ENCODE measurements around the gene RAB36.

RAB36 gene

DNA sequence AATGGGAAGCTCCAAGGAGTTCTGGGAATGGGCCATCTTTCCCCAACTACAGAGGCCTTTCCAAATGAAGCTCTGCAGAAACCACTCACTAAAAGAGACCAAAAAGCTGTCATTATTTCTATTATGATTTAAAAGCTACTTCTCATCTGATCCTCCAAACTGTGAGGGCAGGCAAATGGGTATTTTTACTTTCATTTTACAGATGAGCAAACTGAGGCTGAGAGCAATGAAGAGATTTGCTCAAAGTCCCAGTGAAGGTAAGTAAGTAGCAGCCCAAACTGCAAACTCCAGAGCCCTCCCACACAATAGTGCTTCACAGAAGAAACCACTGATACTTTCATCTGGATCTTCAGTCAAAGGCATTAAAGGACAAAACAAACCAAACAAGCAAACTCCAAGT, 4.9 kb upstream of the RAB36 start:
- no peak for DNase-seq

DNA sequence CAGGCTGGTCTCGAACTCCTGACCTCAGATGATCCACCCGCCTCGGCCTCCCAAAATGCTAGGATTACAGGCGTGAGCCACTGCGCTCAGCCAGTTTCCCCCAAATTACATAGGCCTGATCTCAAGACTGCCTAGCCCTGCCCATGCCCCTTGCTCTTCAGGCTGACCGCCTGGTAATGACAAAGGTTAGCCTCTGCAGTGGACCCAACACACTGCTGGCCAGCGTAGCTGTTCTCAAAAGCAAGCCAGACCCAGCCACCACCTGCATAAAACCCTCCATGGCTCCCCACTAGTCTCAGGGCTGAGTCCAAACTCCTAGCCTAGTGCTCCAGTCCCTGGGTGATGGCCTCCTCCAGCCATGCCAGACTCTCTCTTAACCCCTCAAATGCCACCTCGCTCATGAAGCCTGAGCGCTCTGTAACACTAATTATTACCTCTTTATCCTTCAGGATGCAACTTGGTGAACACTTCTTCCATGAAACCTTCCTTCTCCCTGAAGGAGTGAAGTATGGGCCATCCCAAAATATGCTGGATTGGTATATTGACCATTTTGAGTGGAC, 2.7 kb upstream of the RAB36 start:
- no peak for DNase-seq

DNA sequence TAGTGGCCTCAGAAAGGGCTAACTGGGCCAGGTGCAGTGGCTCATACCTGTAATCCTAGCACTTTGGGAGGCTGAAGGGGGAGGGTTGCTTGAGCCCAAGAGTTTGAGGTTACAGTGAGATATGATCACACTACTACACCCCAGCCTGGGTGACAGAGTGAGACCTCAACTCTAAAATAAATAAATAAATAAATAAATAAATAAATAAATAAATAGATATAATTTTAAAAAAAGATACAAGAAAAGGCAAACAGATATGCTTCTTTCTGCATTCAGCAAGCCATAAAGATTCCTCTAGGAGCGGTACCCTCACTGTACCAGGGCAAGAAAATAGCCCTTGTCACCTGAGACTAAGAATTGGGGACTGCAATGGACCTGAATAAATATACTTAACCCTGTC, 2.2 kb upstream of the RAB36 start:
- DNase-seq, result no peak

DNA sequence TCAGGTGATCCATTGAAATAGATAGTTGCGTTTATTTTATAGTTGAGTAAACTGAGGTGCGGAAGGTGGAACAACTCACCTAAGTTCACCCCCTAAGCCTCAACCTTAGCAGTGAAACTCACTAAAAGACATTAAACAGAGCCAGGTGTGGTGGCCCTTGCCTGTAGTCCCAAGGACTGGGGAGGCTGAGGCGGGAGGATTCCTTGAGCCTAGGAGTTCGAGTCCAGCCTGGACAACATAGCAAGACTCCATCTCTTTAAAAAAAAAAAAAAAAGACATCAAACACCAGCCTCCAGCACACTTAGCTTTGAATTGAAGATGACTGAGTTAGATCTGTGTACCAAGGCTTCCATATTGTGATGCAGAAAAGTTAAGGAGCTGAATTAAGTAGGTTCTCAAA, 845 bp upstream of the RAB36 start:
- no peak for DNase-seq

DNA sequence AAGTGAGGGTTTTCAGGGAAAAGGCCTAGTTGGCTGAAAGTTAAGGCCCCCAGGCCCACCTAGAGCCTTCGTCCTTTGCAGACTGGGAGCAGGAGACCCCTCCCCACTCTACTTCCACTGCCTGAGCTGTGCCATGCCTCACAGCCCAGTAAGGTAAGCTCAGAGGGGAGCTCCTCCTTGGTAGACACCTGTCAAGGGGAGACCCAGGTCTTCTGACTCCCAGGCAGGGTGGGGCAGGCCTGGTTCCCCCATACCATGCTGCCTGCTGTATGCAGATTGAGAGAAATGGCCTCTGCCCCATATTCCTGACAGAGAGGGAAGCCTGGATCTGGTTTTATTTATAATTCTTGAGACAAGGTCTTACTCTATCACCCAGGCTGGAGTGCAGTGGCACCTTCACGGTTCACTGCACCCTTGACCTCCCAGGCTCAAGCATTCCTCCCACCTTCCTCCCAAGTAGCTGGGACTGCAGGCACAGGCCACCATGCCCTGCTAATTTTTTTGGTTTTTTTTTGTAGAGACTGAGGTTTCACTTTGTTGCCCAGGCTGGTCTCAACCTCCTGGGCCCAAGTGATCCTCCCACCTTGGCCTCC, 697 bp downstream of the RAB36 start:
- DNase-seq, result no peak

DNA sequence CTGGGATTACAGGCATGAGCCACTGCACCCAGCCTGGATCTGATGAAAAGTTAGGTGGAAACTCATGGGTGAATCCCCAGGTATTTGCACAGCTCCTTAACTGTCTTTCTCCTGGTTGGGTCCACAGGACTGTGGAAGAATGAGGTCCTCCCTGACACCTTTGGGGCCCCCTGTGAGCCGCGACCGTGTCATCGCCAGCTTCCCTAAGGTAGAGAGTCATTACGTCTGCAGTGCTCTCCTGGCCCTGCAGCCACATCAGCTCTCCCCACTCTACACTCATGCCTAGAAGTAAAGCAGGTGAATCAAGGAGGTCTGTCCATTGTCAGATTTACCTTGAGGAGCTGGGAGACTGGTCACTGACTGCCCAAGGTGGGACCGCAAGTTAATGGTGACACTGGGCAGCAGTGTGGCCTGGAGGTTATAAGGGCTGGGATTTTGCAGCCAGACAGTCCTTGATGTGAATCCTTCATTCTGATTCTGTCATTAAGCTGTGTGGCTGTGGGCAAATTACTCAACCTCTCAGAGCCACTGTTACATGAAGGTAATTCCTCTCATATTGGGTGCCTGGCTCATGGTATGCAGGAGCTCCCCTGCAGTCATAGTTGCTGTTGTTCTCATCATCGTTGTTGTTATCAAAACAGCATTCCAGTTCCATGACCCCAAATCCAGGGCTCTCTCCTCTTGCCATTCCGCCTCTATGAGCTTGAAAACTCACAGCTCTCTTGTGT, 1.4 kb downstream of the RAB36 start:
- DNase-seq, result no peak

DNA sequence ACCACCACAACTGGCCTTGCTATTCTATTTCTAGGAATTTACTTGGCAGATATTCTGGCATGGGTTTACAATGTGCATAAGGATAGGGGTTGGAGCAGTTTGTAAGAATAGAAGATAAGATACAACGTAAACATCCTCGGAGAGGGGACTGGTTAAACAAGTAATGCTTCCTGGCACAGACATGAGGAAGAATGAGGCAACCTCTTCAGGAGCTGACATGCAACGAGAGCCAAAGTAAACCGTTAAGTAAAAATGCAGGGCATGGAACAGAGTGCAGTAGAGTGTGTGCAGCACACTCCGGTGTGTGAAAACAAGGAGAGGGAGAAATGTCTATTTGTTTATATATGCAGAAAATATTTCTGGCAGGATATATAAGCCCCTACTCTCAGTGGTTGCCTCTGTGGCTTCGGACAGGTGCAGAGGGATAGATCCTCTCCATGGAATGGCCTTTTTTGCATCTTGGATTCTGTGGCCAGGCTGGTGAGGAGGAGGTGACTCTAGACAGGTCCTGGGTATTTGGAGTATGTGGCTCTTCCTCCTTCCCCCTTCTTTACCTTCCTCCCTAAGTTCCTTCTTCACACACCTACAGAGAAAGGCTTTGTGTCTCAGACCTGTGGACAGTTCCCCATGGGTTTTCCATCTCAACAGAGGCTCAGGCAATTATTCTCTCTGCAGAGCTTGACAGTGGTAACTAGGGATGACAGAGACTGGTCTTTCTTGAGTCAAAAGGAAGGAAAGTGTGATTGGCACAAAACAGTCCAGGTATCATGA, 2.5 kb downstream of the RAB36 start:
- DNase-seq, result no peak

DNA sequence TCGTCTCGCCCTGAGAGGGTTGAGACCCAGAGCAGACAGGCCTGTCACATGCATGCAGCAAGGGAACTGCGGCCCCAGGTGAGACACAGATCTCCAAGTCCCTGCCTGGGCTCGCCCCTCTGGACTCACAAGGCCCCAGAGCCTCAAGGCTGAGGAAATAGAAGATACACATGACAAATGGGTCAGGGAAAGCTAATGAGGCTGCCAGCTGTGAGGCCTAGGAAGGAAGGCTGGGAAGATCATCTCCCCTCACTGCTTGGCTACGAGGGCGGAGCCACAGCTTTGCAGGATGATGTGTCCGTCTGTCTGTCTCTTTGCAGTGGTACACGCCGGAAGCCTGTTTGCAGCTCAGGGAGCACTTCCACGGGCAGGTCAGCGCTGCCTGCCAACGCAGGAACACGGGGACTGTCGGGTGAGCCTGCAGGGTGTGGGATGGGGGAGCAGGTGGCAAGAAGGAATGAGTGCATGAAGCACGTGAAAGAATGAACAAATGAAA, 4.5 kb downstream of the RAB36 start:
- DNase-seq, result no peak

DNA sequence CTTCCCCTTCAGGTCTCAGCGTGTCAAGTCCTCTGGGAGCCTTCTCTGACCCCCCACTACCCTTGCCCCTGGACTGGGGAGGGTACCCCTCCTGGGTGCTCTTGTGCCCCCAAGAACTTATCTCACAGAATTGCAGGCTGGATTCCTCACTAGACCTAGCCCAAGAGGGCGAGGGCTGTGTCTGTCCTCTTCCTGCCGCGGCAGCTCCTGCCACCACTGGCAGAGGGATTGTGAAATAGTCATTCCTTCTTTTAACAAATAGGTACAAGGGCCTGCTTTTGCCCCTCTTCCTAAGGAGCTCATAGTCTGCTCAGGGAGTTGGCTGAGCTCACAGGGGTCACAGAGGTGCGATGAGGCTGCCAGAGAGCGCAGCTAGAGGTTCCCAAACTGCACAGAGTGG, 5.5 kb downstream of the RAB36 start:
- DNase-seq, result no peak

DNA sequence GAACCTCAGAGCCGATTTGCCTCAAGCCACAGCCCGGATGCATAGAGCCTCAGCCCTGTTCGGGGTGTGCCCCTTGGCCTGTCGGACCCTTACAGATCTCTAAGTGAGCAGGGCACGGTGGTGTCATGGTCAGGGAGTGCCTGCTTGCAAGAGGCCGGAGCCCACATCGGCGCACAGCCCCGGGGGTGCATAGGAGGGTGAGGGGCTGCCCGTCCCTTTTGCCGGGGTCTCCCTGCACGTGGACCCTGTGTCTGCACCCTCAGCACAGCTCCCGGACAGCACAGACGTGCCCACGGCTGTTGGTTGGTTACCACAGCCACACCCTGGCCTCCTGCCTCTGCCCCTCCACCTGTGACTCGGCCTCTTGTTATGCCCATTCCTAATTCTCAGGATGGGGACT, 6.5 kb downstream of the RAB36 start:
- DNase-seq, result no peak

DNA sequence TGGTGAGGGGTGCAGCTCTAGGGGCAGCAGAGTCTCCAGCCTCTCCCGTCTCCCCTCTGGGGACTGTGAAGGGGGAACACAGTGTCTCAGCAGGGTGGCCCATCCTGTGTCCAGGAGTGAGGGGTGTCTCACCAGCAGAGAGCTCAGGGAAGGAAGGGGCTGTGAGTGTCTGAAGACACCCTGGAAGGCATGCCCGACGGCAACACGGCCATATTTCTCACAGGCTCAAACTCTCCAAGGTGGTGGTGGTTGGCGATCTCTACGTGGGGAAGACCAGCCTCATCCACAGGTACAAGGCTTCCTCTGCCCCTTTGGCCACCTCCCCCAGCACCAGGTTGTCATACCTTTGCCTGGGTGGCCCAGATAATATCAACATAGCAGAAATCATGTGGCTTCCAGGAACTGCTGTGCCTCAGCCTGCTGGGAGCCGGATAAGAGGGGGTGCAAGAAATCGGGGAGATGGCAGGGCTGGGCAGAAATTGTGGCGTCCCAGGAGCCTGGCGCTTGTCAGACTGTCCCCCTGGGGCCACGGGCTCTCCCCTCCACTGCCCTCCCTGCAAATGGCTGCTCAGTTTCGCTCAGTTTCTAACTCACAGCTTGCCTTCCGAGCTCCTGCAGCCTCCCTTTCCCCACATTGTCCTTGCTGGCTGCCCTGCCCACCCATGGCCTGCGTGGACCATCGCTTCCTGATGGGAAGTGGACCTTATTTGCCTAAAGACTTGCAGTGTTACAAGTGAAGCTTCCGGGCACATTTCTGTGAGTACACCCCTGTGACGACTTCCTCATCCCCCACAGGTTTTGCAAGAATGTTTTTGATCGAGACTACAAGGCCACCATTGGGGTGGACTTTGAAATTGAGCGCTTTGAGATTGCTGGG, 7.2 kb downstream of the RAB36 start:
- no peak for DNase-seq

DNA sequence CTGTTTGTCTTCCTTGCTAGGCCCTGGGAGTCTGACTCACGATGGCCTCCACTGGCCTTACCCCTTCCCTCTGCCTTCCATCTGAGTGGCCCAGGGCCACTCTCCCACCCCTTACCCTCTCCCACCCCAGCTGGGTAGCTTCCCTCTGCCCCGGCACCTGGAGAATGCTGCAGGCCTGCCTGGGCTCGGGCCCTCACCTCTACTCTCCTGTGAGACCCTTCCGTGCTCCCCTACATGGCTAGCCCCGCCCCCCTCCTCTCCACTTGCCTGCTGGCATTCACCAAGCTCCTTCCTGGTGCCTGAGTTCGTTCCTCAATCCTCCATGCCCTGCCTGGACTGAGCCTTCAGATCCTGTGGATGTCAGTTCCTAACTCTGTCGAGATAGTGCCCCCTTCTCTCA, 8.7 kb downstream of the RAB36 start:
- DNase-seq, result no peak

DNA sequence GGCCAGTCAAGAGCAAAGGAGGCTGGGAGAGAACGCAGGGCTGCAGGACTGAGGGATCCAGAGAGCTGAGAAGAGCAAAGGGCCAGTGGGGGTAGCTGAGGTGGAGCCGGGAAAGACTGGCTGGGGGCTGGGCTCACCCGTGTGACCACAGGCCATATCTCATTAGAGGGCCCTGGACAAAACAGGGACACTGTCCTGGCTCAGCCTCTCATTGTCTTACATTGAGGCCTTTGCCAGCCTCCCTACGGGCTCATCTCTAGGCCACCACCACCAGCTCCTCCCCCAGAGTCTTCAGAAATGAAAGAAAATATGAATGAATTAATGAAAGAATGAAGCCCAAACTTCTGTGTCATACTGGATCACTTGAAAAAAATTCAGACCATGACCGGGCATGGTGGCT, 9.2 kb downstream of the RAB36 start:
- no peak for DNase-seq

DNA sequence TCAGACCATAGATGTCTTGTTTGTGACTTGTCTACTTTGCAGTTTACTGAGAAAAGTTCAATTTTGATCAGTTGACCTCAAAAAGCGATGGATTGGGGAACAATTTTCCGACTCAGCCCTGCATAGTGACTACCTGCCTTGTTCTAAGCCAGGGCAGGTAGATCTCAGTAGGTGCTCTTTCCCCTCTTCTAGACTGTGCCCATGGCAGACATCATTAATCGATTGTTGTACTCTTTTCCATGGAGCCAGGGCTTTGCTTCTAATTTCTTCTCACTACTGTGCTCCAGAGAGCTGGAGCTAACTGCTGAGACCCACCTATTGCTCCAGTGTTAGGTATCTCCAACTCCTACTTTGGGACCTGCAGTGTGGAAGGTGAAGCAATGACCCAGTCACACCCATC, 9.9 kb downstream of the RAB36 start:
- no peak for DNase-seq

DNA sequence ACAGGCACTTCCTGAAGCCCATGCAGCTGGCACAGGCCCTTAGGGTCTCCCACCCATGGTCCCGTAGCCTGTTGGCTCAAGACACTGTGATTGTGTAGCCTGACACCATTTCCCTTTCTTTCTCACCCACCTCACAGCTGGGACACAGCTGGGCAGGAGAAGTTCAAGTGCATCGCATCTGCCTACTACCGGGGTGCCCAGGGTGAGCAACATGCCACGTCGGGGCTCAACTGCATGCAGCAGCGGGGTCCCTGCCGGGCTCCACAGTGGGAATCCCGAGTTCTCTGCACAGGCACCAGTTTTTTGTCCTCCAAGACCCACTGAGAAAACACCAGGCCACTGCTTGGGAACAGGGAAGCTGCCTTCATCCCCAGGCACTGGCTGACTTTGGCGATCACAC, 10.6 kb downstream of the RAB36 start:
- no peak for DNase-seq

DNA sequence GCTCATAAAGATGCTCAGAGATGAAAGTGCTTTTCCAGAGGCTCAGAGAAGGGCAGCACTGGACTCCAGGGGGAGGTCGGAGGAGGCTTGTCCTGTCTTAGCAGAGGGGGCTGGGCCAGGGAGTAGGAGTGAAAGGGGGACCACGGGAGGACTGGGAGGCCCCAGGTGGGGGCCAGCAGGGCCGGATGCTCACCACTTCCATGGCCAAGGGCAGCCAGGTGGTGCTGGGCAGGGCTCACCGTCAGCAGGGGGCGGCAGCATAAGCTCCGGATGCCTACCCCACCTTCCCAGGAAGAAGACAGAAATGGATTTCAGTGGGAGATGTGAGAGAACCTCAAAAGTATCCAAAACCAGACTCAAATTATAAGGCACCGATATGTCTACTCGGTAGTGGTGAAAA, 11.0 kb downstream of the RAB36 start:
- DNase-seq, result no peak

DNA sequence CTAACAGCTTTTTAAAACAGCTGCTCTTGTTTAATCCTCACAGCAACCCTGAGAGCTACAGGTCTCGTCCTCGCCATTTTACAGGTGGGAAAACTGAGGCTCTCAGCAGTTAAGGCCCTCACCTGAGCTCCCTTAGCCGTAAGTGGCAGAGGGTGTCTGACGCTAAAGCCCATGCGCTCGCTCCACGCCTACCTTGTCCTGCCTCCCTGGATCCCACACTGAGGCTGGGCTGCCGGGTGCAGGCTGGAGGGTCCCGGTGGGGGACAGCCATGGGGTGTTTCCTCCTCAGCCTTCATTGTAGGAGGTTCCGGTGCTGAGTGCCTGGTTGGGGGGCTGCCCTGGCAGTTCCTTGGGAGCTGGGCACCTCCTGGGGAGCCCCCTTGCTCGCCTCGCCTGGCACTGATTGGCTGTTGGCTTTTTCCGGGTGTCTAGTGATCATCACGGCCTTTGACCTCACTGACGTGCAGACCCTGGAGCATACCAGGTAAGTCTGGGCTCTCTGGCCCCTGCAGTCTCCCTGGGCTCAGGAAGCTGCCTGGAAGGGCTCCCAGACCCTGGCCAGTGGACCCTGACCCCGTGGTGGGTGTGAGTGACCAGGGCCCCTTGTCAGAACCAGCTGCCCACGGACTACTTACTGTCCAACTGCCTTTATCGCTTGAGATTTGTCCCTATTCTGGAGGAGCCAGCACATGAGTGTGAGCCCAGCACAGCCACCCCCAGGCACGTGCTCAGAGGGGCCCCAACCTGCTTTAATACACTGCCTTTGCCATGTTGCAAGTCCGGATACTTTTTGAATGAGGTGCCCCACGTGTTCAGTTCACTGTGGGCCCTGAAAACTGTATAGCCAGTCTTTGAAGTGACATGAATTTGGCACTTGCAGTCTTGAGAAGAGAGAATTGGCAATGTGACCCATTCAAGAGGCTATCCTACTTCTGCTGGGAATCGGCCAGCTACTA, 12.6 kb downstream of the RAB36 start:
- no peak for DNase-seq

DNA sequence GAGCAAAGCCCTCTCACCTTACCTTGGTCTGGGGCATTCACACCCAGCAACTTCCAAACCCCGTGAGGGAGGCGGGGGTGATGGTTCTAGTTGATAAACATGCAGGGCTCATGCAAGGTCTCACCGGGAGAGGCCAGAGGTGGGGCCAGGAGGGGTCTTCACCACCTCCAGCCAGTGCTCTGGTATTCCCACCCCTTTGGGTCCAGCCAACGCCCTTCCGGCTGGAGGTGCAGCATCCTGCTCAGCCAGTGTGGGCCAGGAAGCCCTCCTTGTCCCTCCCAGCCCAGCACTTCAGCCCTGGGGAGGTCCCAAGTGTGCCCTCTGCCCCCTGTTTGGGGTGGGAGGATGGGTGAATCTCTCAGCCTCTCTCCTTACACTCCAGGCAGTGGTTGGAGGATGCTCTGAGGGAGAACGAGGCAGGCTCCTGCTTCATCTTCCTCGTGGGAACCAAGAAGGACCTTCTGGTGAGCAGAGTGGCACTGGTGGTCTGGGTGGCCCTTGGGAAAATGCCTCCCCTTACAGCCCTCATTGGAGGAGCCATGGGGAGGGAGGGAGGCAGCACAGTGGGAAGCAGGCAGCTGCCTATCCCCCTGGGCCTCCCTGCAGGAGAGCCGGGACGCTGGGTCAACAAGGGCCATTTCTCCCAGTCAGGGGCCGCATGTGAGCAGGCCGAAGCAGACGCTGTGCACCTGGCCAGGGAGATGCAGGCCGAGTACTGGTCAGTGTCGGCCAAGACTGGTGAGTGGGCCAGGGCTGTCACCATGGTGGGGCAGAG, 13.4 kb downstream of the RAB36 start:
- DNase-seq, result no peak

DNA sequence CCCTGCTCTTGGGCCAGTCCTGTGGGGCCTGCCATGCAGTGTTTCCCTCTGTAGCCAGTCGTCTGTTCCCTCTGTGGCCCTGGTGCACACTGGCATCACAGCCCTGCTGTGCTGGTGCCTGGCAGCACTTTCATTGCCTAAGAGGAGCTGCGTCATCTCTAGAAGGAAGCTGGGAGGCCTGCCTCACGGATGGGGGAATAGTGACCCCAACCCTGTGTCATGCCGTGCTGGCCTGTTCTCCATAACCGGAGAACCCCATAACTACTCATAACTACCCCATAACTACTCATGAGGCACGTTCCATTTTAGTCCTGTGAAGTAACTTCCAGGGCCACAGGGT, 14.0 kb downstream of the RAB36 start:
- no peak for DNase-seq

DNA sequence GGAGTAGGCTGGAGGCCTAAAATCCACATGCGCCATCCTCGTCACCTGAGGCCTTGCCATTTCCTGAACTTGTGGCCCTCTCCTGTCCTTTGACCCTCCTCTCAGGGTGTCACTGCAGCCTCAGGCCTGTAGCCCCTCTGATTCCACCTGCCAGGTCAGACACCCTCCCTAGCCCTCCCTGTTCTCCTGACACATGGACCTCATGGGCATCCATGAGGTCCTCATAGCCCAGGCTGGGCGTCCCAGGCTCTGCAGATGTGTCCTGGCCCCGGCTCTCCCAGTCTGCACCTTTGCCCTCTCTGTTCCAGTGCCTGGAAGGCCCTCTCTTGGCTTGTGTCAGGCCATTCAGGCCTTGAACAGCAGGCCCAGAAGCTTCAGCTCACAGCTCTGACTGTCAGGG, 15.8 kb downstream of the RAB36 start:
- no peak for DNase-seq

DNA sequence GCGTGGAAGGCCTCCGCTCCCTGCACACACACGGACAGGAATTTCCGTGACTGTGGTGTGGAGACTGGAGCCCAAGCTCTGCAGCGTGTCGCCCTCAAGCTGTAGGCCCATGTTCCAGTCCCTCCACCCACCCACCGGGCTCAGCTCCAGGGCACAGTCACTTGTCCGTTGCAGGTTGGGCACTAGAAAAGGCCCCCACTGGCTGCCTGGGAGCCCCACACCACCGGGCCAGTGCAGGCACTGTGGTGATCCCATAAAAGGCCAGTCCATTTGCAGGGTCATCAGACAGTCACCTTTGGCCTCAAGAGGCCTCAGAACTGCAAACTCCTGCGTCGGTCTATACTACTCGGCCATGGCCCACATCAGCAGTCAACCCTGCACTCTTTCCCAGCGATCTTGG, 16.3 kb downstream of the RAB36 start:
- no peak for DNase-seq

Data from NCI-H2081 treated with DMSO at 0.1 percent for 48 hours (cell line).